HG02571 (cell line): Measurements from ENCODE around the gene LPIN2.
A peak's percentile ranks its signal among the peaks of the same experiment; 100 is the strongest.

Experiments
- ATAC-seq: cut with Tn5 transposase; IDR thresholded peaks from one replicate; pipeline ENCODE4 v1.9.1; 2021; ENCODE audit warnings: mild to moderate bottlenecking, moderate library complexity; ENCODE audit not compliant: unreplicated experiment

Gene LPIN2

DNA sequence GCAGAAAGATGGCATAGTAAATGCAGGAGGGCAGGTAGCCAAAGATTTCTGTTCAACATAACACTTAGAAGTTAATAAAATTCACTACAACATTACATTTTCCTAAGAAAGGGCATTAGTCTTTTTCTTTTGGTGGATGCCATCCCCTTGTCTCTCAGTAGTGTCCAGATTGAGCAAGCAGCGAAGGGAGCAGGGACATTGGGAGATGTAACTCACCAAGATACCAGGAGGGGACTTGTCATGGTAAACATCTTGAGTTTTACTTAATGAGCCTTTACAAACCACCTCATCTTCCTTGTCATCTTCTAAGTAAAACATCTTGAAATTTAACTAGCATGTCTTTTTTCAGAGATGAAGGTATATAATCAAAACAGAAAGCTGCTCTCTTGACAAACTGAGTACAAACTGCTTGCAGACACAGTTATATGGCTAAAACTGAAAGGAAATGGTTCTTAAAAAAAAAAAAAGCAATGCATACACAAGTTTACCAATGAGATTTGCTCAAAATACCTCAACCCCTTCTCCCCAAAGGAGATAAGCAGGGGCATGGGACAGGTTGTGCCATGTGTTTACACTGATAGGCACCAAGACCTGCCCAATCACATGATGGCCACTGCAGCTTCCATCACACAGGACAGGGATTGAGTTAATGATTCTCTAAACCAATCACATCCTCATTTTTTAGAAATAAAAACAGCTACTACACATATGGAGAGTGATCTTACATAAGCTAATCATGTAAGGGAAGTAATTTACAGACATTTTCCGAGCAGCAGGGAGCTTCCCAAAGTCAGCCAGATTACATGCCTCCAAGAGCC is 30.3 kb downstream of the LPIN2 start:
- no peak for ATAC-seq

DNA sequence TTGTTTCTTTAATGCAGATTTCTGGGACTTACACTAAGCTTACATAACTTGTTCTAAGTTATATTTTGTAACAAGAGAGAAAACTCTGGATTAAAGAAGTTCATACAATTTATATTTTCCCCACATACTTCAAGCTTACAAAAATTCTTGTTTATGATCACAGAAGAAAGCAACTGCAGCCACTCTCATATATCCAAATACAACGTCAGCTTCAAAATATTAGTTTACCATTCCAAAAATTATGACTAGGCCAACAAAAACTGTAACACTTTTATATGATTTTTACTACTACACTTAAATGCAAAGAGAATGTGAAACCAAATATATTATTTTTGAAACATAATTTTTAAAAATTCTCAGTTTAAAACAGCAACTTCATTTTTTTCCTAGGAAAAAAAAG is 30.9 kb downstream of the LPIN2 start:
- ATAC-seq: no peak

DNA sequence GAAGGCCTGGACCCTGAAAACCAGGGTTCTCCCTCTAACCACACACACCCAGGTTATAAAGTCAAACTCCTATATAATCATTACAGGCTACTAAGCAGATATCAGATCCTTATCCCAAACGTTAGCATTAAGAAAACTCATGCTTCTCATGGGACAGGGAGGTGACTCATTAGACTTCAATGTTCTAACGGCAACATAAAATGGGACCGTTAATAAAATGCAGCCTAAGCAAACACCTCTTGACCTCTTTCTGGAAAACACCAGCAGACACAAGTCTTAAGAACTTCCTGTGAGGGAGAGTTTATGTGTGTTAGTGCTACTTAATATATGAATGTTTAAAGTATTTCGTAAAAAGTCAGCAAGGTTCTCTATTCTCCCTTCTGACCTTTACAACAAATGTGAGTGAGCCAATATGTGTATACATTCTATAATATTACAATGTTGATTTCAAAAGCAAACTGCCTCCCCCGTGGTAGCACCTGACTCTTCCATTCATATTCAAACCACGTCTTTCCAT is 31.7 kb downstream of the LPIN2 start:
- no peak for ATAC-seq

DNA sequence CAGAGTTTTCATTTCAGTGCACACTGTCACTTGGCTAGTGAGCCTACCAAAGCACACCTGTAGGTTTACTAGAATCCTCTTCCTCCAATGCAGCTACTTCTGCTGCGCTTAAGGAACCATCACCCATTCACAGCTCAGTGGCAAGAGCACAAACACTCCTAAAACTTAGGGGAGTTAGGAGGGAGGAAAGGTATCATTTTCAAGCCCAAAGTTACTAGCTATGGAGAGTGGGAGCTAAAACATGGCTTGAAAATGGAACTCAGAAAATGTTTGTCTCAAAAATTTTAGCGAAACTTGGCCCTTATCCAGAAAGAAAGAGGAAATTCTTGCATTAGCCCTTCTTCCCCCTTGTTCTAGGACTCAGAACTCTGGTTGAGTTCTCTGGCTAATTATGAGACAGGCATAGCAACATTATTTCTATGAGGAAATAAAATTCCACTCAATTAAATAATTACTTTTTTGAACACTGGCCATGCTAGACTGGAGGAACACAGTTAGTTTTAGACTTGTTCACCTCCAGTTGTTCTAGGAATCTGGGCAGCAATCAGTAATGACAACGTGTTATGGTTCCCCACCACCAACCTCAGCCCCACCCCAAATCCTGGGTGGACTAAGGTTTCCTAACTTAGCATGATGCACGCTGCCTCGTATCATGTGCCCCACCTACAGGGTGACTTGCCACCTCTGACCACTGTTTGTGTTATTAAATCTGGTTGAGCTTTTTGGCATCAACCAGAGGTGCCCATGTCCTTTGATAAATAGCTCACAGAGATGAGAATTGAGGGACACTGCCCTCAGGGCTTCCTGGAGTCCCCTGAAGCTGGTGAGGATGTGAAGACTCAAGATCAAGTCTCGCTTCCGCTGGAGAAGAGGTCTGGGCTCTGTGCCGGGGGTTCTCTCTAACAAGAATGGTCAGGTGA is 32.8 kb downstream of the LPIN2 start:
- no peak for ATAC-seq

DNA sequence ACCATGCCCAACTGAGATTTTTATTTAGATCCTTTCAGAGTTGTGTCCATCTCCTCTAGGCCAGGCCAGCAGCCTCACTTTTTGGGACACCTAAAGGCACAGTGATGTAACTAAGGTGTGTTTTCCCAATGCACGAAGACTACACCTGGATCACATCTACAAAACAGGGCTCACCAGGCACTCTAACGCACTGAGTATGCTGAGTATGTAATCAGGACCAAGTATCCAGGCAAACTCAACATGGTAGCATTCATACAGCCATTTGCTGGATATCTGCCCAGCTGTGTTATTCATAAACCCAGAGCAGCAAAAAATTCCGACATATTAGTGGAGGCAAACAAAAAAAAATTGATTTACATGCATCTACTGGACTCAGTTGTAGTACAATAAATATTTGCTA is 33.8 kb downstream of the LPIN2 start:
- no peak for ATAC-seq

DNA sequence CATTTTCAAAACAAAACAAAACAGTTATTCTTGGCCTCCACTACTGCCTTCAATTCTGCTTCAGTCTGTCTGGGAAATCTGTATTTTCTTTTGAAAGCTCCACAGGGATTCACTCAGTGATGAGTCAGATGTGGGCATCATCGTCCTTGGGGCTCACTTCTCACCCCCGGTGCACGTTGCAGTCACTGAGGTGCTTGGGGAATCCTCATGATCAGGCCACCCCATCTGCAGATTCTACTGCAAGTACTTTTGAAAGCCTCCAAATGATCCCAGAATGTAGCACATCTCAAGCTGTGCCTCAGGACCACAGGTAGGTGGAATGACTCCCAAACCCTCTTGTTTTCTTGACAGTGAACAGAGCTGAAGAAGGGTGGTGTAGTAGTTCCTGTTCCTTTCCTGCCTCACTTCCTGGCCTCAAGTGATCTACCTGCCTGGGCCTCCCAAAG is 34.3 kb downstream of the LPIN2 start:
- ATAC-seq: no peak

DNA sequence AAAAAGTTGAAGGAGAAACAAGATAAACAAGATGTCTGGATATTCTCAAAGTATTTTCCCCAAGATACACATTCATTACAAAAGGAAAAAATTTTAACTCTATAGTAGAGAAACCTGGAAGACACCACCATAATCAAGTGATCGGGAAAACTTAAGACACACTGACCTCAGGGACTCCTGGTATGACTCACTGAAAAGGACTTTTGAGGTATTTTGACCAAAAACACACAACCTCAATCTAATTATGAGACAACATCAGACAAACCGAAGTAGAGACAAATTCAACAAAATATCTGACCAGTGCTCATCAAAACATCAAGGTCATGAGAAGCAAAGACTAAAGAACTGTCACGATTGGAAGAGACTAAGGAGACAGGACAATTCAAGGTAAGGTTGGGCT is 34.7 kb downstream of the LPIN2 start:
- no peak for ATAC-seq

DNA sequence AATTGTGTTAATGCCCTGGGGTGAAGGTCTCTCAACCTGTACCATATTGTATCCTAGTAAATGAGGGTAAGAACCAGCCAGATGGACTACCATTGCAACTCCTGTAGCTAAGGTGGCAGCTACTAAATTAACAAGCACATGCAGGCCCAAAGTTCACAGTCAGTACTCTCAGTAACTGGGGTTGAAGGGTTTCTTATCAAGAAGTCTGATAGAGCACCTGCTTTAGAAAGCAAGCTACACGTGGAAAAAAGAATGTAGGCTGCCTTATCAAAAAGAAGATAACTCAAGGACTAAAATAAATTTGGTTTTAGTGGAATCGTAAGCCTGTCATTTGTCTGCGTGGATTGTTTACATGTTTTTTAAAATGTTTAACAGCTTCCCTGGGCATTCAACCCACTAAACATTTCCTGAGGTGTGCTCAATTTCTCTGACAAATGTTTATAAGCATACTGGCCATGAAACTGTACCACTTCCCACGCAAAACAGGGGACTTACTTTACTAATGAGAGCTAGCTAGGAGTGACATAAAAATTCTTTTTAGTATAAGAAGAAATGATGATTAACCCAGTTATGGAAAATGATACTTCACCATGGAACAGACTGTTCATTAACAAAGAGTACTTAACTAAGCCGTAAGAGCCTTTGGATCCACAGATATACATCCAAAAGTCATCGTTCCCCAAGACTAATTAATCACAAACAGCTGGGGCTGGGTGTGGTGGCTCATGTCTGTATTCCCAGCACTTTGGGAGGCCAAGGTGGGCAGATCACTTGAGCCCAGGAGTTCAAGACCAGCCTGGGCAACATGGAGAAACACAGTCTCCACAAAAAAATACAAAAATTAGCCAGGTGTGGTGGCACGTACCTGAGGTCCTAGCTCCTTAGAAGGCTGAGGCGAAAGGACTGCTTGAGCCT is 36.5 kb downstream of the LPIN2 start:
- no peak for ATAC-seq

DNA sequence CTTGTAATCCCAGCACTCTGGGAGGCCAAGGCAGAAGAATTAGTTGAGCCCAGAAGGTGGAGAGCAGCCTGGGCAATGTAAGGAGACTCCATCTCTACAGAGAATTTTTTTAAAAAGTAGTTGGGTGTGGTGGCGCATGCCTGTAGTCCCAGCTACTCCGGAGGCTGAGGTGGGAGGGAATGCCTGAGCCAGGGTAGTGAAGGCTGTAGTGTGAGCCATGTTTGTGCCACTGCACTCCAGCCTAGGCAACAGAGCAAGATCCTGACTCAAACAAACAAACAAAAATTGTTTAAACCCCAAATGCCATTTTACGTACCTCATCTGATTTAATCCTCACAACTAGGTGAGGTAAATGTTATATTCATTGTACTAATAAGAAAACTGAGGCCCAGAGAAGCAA is 38.2 kb downstream of the LPIN2 start:
- no peak for ATAC-seq

DNA sequence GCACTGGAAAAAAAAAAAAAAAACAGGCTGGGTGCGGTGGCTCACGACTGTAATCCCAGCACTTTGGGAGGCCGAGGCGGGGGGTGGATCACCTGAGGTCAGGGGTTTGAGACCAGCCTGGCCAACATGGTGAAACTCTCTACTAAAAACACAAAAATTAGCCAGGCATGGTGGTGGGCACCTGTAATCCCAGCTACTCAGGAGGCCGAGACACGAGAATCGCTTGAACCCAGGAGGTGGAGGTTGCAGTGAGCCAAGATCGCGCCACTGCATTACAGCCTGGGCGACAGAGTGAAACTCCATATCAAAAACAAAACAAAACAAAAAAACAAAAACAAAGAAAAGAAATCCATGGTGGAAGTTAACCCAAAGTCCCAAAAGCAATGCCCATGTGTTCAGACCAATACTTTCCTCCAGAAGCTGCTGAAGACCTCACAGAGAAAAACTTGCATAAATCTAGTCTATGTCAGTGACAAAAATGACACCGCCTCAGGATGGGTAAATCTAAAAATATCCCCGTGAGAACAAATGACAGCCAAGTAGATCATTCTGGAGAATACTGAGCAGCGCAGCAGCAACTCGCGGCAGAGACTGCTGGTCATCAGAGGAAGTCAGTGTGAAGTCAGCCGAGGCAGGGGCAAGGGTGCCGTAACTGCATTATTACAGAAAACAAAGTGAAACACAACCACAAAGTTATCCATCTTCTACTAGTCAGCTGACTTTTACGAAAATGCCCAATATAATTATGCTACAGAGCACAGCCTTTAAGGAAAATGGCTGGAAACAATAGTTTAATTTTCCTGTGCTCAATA is 41.0 kb downstream of the LPIN2 start:
- ATAC-seq: peak; percentile 76

DNA sequence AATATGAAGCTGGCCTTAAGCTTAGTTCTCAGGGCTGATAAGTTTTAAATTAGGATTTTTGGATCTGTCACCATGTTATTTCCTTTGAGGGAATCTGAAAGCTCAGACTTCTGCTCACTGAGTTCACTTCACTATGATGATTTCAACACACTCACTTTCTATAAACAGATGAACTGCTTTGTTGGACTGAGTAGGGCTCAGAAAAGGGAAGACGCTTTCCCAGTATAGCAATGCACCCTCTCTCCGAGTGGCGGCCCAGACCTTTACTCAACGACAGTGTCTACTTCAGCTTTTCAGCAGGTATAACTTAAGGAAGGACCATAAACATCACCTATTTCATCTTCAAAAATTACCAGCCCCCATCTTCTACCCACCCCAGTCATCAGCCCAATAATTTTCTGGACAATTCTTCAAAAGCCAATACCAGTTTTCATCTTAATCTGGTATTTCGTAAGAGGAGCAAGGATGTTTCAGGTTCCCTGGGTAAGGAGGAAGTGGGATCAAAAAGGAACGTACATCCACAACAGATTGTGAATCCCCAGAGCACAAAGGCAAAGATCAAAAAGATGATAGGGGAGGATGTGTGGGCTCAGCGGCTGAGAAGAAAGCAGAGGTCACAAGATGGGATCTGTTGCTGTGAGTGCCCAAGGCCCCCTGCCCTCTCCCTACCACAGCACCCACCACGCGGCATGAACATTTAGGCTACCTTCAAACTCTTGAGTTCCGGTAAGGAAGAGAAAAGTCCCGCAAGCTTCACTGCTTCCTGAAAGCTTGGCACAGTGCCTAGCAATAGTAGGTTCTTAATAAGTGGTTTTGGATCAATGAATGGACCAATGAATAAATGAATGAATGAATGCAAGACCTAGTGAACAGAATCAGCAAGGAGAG is 41.9 kb downstream of the LPIN2 start:
- ATAC-seq: no peak

DNA sequence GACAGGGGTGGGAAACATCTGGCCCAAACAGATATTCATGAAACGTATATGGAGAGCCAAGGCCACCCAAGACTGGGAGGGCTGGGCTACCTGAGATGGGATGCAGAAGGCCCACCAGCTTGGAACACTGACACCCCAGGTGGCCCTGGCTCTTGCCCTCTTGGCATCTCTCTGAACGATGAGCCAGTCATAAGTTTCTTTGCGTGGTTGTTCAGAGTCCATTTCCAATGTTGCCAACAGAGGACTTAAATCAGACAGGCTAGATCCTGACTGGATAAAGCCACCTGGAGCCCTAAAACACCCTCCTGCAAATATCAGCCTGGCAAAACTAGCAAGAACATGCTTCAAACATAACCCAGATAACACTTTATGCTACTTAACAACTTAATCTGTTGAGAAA is 42.6 kb downstream of the LPIN2 start:
- ATAC-seq: no peak

DNA sequence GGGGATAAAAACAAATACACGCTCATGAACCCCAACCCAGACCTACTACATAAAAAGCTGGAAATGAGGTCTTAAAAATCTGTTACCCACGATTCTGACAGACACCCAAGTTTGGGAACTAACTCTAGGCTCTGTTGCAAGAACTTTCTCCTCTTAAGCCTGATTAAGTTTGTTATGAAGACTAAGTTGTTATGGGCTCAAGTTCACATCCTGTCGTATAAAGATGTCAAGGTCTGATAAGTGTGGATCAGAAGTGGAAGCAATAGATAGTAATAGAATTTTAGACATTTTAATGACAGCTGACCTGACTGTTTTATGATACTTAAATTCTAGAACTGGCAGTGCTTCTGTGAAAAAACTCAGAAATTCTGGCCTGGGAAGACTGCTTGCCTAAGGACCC is 43.2 kb downstream of the LPIN2 start:
- no peak for ATAC-seq

DNA sequence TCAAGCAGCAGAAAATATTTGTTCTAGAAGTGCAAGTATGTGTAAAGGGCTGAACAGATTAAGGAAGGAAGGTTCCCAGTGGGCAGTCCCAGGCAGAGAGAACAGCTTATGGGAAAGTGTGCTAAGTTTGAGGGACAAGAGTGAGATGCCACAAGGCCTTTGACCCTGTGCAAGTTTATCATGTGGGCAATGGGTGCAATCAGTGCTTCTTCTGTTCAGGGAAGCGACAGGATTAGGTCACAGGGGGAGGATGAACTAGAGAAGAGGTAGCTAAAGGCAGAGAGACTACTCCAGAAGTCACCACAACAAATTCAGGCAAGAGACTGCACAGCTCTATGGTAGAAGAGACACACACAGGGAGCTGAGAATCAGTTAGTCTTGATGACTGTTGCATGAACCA is 44.3 kb downstream of the LPIN2 start:
- ATAC-seq: no peak

DNA sequence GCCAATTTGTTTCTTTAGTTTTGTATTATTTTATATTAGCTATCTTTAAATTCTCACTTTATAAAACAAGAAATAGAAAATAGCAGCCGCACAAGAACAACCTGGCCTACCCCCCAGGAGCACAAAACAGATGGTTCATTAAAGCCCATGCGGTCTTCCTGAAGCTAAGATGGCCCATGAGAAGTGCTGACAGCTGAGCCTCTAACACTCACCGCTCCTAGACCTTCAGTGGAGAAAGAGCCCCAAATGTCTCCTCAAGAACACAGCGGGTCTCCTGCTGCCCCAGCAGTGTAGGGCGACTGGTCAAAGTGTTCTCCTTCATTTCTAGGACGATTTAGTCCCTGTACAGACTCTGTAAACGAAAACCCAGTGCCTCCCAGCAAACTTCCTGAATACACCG is 45.1 kb downstream of the LPIN2 start:
- ATAC-seq: no peak

DNA sequence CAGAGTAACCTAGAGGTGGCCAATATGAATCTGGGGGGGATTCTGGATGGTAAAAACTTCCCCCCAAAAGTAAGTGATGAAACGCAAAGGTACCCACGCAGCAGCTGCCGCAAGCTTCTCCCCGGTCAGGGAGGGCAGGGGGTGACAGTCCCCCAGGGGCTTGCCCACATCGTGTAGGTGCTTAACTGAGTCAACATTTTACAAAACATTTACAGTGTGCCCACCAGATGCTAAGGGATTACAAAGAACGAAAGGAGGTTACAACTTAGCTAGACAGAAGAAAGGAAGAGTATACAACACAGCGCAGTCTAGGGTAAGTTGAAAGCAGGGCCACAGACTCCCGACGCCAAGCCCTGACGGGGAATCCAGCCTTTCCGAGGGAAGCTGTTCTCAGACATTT is 45.6 kb downstream of the LPIN2 start:
- ATAC-seq: no peak

DNA sequence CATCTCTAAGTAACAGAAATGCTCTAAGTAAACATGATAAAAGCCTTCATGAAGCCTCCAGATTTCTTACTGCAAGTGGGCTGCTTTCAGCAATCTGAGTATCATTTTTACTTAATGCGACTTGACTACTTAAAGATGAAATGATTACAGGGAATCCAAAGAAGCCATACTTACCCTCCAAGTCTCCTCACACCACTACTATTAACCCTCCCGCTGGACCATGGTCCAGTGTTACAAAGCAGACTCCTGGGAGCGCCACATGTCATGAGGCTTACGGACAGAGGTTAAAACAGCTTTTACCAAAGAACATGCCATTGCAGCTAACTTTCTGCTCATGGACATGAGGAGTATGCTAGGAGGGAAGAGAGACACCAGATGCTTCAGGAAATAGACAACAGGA is 46.4 kb downstream of the LPIN2 start:
- no peak for ATAC-seq

DNA sequence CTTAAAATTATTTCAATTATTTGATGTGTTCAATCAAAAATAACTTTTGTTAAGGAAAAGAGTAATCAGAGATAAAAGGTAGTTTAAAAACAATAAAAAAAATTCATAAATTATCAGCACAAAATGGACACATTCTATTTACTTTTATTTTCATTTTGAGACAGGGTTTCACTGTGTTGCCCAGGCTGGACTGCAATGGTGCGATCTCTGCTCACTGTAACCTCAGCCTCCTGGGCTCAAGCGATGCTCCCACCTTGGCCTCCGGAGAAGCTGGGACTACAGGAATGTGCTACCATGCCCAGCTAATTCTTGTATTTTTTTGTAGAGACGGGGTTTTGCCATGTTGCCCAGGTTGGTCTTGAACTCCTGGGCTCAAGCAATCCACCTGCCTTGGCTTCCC is 47.1 kb downstream of the LPIN2 start:
- no peak for ATAC-seq
